Retina (tissue), 1 donor: ENCODE measurements around the gene PC.

Source experiments
- DNase-seq: peaks from one replicate; pipeline ENCODE4 v3.0.0-alpha.2; 2016

PC gene

GRCh38 chr11:66906061-66906733 lies 52.0 kb downstream of the PC start:
- DNase-seq, result no peak

- no peak for DNase-seq
Measured at GRCh38 chr11:66905631-66906030, 52.6 kb downstream of the PC start.

GRCh38 chr11:66904981-66905521 lies 53.1 kb downstream of the PC start:
- DNase-seq, result no peak

GRCh38 chr11:66904561-66904960 lies 53.6 kb downstream of the PC start:
- DNase-seq, result no peak

- DNase-seq, result no peak
Measured at GRCh38 chr11:66904055-66904454, 54.1 kb downstream of the PC start.

- no peak for DNase-seq
Measured at GRCh38 chr11:66902486-66903177, 55.6 kb downstream of the PC start.

GRCh38 chr11:66901964-66902390 lies 56.2 kb downstream of the PC start:
- DNase-seq, result no peak

GRCh38 chr11:66894141-66894540 lies 64.0 kb downstream of the PC start:
- no peak for DNase-seq

- no peak for DNase-seq
Measured at GRCh38 chr11:66892911-66893310, 65.3 kb downstream of the PC start.

GRCh38 chr11:66891851-66892660 lies 66.1 kb downstream of the PC start:
- no peak for DNase-seq

- no peak for DNase-seq
Measured at GRCh38 chr11:66889960-66890359, 68.2 kb downstream of the PC start.

- no peak for DNase-seq
Measured at GRCh38 chr11:66888282-66888681, 69.9 kb downstream of the PC start.

- DNase-seq, result no peak
Measured at GRCh38 chr11:66887526-66887925, 70.7 kb downstream of the PC start.

- DNase-seq, result no peak
Measured at GRCh38 chr11:66886671-66887221, 71.4 kb downstream of the PC start.

- DNase-seq, result no peak
Measured at GRCh38 chr11:66885950-66886440, 72.2 kb downstream of the PC start.

GRCh38 chr11:66885469-66885868 lies 72.7 kb downstream of the PC start:
- no peak for DNase-seq

GRCh38 chr11:66884443-66884842 lies 73.7 kb downstream of the PC start:
- DNase-seq, result no peak

- peak; percentile 91 for DNase-seq
Measured at GRCh38 chr11:66883016-66883965, 74.9 kb downstream of the PC start.

- DNase-seq, result peak; percentile 54
Measured at GRCh38 chr11:66882561-66883015, 75.6 kb downstream of the PC start.

- peak; percentile 55 for DNase-seq
Measured at GRCh38 chr11:66881927-66882452, 76.2 kb downstream of the PC start.

GRCh38 chr11:66881451-66881835 lies 76.7 kb downstream of the PC start:
- DNase-seq, result no peak
